Right ventricle myocardium inferior (tissue), 1 donor: ENCODE data around the gene S100Z. TPM values are rescaled to one million over a fixed set of nuclear protein-coding genes. Genes with fewer than 3 reads are reported as not detected.

Experiments used
- total RNA-seq: library from RNA; stranded (reverse); fragmentation: NEBNext Ultra II Directional; extraction: Animal tissue kit (Norgen Biotek cat#: 25700); gene quantifications from one replicate; pipeline ENCODE4 v1.2.1, GENCODE V29; 2021
- donor health status: DM: no; HTN: yes; CAD: no; lungs with severe emphysema.

The S100Z gene
- total RNA-seq, 1 donor from 2014 or later: not detected

Other genes starting within 250 kb of the S100Z start
- gene F2RL2, start 226.6 kb upstream of the S100Z start, total RNA-seq: 0.14 TPM
- gene F2R, start 133.9 kb upstream of the S100Z start, total RNA-seq: 5.7 TPM
- 0.73 TPM for gene F2RL1, start 31.0 kb upstream of the S100Z start, total RNA-seq
- gene CRHBP, start 103.0 kb downstream of the S100Z start, total RNA-seq: 1.3 TPM
- 14.5 TPM for gene AGGF1, start 180.4 kb downstream of the S100Z start, total RNA-seq
- gene ZBED3, start 237.3 kb downstream of the S100Z start, total RNA-seq: 6.5 TPM